T-helper 1 cell treated with Interleukin-12 subunit alpha and Interleukin-12 subunit beta and Interleukin-4 antibody, amounts not matched to agents 30 μg/mL and 1 μg/mL, for 36 hours (primary cell): ENCODE data around the gene SPINK14.

Source experiments
- H3K27ac Mint-ChIP-seq: one replicate; pipeline ENCODE4 v1.8.0; 2021; ENCODE audit warnings: mild to moderate bottlenecking, mixed read lengths
- H3K27me3 Mint-ChIP-seq: one replicate; pipeline ENCODE4 v1.8.0; 2021; ENCODE audit warnings: low read depth, mixed read lengths
- H3K36me3 Mint-ChIP-seq: one replicate; pipeline ENCODE4 v1.8.0; 2021; ENCODE audit warnings: low read depth, mixed read lengths
- H3K4me1 Mint-ChIP-seq: one replicate; pipeline ENCODE4 v1.8.0; 2021; ENCODE audit warnings: low read depth, mixed read lengths
- H3K4me3 Mint-ChIP-seq: one replicate; pipeline ENCODE4 v1.8.0; 2021; ENCODE audit warnings: mild to moderate bottlenecking, moderate library complexity, mixed read lengths
- H3K9me3 Mint-ChIP-seq: one replicate; pipeline ENCODE4 v1.8.0; 2021; ENCODE audit warnings: mixed read lengths

SPINK14 gene

DNA sequence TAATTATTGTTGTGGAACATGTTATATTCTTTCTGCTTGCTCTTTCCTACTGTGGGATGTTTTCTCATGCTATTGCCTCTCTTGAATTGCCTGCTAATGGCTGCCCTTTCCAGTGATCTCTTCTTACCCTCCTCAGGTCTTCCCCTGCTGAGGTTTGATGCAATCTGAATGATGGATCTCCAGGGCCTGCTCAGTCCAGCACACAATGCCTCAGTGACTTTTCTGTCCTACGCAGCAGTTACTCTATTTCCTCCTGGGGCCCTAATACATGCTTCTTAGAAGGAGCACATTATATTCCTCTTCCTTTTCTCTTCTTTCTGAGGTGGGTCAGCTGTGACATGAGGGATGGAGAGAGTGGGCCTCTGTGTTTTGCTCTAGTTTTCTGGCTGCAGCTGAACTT lies at the start of gene SPINK14:
SPINK14 (plus strand) TSS at position 301 of the 400 bp plus-strand sequence. CDS start 1,187 bp downstream, outside the sequence.
- Mint-ChIP-seq H3K9me3 (no peaks in the 10 kb centered on the region), H3K27ac (no peak within 1 kb of the TSS), H3K4me1 (no peaks in the 10 kb centered on the region), H3K4me3 (no peak within 1 kb of the TSS), H3K27me3 (peaks cover 18% of the 10 kb centered on the region), H3K36me3 (no peaks in the 10 kb centered on the region)

- Mint-ChIP-seq H3K4me3 (no peak overlapping the region), H3K36me3 (no peaks in the 10 kb centered on the region), H3K4me1 (no peaks in the 10 kb centered on the region), H3K27ac (no peak overlapping the region), H3K9me3 (no peaks in the 10 kb centered on the region), H3K27me3 (no peaks in the 10 kb centered on the region)
Measured at GRCh38 chr5:148120317-148120716, 48.0 kb upstream of the SPINK14 start.

GRCh38 chr5:148125641-148126040 lies 42.7 kb upstream of the SPINK14 start:
- Mint-ChIP-seq H3K4me3 (no peak overlapping the region), H3K36me3 (no peaks in the 10 kb centered on the region), H3K9me3 (no peaks in the 10 kb centered on the region), H3K4me1 (no peaks in the 10 kb centered on the region), H3K27me3 (no peaks in the 10 kb centered on the region), H3K27ac (no peak overlapping the region)

DNA sequence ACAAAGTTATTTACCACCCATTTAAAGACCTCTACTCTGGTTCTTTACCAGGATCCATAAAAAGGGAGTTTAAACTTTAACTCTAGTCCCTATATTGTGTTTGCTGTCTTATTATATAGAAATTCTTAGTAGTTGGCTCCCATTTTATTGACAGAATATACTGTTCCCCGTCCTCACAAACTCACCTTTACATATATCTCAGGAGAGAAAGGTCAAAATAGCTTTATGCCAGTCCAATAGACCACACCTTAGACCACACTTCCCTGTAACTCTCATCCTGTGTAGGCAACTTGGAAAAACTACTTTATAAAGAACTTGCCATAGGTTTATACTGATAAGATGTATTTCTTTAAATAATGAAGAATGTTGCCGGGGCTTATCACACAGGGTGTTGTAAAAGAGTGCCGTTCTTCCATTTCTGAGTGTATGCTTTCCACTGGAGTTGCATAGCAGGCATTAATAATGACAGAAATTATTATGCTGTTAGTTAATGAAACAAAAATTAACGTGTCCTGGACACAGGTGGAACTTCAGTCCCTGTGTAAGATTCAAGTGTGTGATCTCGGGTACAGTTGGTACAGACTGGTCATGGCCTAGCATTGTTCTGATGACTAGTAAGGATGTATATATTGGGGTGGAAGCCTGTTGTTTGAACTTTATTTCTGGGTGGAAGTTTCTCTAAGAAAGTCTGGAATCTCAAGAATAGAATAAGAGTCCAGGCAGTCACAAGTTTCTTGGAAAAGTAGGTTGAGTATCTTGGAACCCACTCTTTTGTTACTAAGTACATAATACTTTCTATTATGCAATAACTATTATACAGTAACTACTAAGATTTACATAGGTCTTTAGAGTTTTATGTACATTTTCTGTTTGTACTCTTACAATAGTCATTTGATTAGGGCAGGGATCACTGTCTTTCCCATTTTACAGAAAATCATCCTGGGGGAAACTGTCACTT lies 33.0 kb upstream of the SPINK14 start:
- no peaks in the 10 kb centered on the region for H3K9me3 Mint-ChIP-seq
- no peak overlapping the region for H3K27ac Mint-ChIP-seq
- no peak overlapping the region for H3K4me3 Mint-ChIP-seq
- H3K4me1 Mint-ChIP-seq, result no peaks in the 10 kb centered on the region
- no peaks in the 10 kb centered on the region for H3K27me3 Mint-ChIP-seq
- H3K36me3 Mint-ChIP-seq, result no peaks in the 10 kb centered on the region

GRCh38 chr5:148140846-148141245 lies 27.5 kb upstream of the SPINK14 start:
- Mint-ChIP-seq H3K36me3 (no peaks in the 10 kb centered on the region), H3K27ac (no peak overlapping the region), H3K9me3 (no peaks in the 10 kb centered on the region), H3K4me1 (no peaks in the 10 kb centered on the region), H3K4me3 (no peak overlapping the region), H3K27me3 (peaks cover 3% of the 10 kb centered on the region)

DNA sequence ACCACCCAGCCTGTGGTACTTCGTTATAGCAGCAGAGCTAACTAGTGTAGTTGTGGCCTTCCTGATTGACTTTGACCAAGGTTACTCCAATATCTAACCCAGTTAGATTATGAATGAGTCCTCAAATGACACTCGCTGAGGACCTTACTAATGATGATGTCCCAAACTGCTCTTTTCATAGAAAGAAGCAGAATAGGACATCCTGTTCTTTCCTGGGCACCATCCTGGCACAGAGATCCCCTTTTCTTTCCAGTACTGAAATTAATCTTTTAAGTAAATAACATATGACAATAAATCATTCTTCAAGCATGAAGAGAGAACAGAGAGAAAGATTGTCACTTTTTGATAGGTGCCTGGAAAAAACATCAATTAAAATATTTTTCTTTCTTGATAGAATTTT lies 26.7 kb upstream of the SPINK14 start:
- Mint-ChIP-seq H3K4me1 (no peaks in the 10 kb centered on the region), H3K36me3 (no peaks in the 10 kb centered on the region)

GRCh38 chr5:148145916-148146315 lies 22.4 kb upstream of the SPINK14 start:
- Mint-ChIP-seq H3K36me3 (no peaks in the 10 kb centered on the region), H3K4me3 (no peak overlapping the region), H3K27me3 (peaks cover 3% of the 10 kb centered on the region), H3K9me3 (no peaks in the 10 kb centered on the region), H3K4me1 (no peaks in the 10 kb centered on the region), H3K27ac (no peak overlapping the region)

More for the DNA sequence above, 26.7 kb upstream of the SPINK14 start:
- Mint-ChIP-seq H3K4me3 (no peak overlapping the region), H3K27ac (no peak overlapping the region), H3K9me3 (no peaks in the 10 kb centered on the region), H3K27me3 (peaks cover 3% of the 10 kb centered on the region)

GRCh38 chr5:148146487-148146886 lies 21.9 kb upstream of the SPINK14 start:
- Mint-ChIP-seq H3K27ac (no peak overlapping the region), H3K36me3 (no peaks in the 10 kb centered on the region), H3K9me3 (no peaks in the 10 kb centered on the region), H3K27me3 (peaks cover 3% of the 10 kb centered on the region), H3K4me3 (no peak overlapping the region), H3K4me1 (no peaks in the 10 kb centered on the region)

DNA sequence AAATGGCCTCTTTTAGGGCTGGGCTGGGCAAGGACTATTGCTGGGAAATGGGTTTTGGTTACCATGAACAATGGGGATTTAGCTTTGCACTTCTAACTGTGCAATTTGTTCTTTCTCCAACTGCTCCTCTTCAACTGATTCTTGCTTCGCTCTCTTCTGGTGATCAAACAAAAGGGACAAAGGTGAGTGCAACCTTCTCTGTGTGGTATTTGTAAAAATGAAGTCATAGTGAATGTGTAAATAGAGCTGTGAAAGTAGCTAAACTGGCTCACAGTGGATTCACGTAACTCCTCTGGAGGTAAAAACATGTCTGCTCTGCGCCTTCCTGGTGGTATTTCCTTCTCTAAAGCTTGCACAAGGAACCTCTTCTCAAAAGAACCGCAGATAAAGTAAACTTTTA lies 20.9 kb upstream of the SPINK14 start:
- Mint-ChIP-seq H3K27me3 (peaks cover 3% of the 10 kb centered on the region), H3K4me3 (no peak overlapping the region), H3K9me3 (no peaks in the 10 kb centered on the region), H3K36me3 (no peaks in the 10 kb centered on the region), H3K27ac (no peak overlapping the region), H3K4me1 (no peaks in the 10 kb centered on the region)

DNA sequence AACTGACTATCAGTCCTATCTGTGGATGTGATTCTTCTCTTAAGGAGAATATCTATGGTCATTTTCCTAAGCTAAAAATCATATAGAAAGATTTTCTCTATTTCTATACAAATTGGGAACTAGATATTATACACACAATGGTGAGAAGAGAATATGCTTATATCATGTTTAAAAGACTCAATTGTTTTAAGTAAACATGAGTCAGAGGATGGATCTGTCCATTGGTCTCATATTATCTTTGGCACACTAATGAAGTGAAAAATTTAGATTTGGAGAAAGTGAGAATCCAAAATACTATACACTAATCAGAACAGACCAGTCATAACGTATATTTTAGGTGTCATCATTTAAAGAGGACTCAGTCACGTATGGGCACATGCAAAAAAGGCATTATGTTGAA lies 16.5 kb upstream of the SPINK14 start:
- Mint-ChIP-seq H3K9me3 (no peaks in the 10 kb centered on the region), H3K27me3 (no peaks in the 10 kb centered on the region), H3K4me1 (no peaks in the 10 kb centered on the region), H3K27ac (no peak overlapping the region), H3K4me3 (no peak overlapping the region), H3K36me3 (no peaks in the 10 kb centered on the region)

GRCh38 chr5:148152781-148153180 lies 15.6 kb upstream of the SPINK14 start:
- Mint-ChIP-seq H3K4me3 (no peak overlapping the region), H3K36me3 (no peaks in the 10 kb centered on the region), H3K27ac (no peak overlapping the region), H3K4me1 (no peaks in the 10 kb centered on the region), H3K9me3 (no peaks in the 10 kb centered on the region), H3K27me3 (no peaks in the 10 kb centered on the region)

- Mint-ChIP-seq H3K27ac (no peak overlapping the region), H3K36me3 (no peaks in the 10 kb centered on the region), H3K27me3 (no peaks in the 10 kb centered on the region), H3K9me3 (no peaks in the 10 kb centered on the region), H3K4me1 (no peaks in the 10 kb centered on the region), H3K4me3 (no peak overlapping the region)
Measured at GRCh38 chr5:148156609-148157008, 11.7 kb upstream of the SPINK14 start.

- no peak overlapping the region for H3K4me3 Mint-ChIP-seq
- H3K27ac Mint-ChIP-seq, result no peak overlapping the region
- no peaks in the 10 kb centered on the region for H3K4me1 Mint-ChIP-seq
- H3K36me3 Mint-ChIP-seq, result no peaks in the 10 kb centered on the region
- no peaks in the 10 kb centered on the region for H3K9me3 Mint-ChIP-seq
- peaks cover 5% of the 10 kb centered on the region for H3K27me3 Mint-ChIP-seq
Measured at GRCh38 chr5:148162038-148162437, 6.3 kb upstream of the SPINK14 start.

GRCh38 chr5:148163345-148163744 lies 5.0 kb upstream of the SPINK14 start:
- H3K36me3 Mint-ChIP-seq, result no peaks in the 10 kb centered on the region
- no peak overlapping the region for H3K4me3 Mint-ChIP-seq
- H3K27ac Mint-ChIP-seq, result no peak overlapping the region
- peaks cover 8% of the 10 kb centered on the region for H3K27me3 Mint-ChIP-seq
- no peaks in the 10 kb centered on the region for H3K9me3 Mint-ChIP-seq
- H3K4me1 Mint-ChIP-seq, result no peaks in the 10 kb centered on the region

DNA sequence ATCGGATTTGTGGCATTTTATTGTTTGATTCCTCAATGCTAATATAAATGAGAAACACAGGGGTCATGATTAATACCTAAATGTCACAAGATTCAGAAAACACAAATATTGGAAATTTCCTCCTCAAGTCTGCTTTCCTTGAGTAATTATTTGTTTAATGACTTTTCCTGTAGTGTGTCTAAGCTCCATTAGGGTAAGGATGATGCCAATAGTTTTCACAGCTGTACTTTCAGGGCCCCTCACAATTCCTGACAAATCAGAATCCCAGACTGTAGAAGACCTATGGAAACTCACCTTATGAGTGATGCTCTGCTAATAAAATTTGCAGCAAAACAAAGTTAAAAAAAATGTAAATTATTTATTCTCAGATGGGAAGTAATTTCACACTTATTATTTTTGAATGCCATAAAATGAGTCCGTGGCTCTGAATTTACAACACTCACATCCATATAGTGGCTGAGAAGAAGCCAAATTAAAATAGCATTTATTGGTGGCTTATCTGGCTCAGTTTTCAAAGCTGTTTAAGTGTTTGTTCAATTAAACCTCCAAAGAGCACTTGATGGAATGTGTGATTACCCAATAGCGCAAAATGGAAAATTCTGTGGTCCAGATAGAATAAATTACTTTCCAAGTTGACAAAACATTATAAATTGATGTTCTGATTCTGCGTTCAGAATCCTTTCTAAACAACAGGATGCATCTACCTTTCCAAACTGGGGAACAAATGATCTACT lies 1.6 kb upstream of the SPINK14 start:
- Mint-ChIP-seq H3K27me3 (peaks cover 13% of the 10 kb centered on the region), H3K9me3 (no peaks in the 10 kb centered on the region), H3K4me1 (no peaks in the 10 kb centered on the region), H3K27ac (no peak overlapping the region), H3K4me3 (no peak overlapping the region), H3K36me3 (no peaks in the 10 kb centered on the region)
